ENCODE results near the gene TCHH.

TCHH gene

GRCh38 chr1:152137215-152137614 lies 22.0 kb upstream of the TCHH start:
- Histone ChIP-seq H3K4me2 (ENCODE audit: low read depth, low read length, poor library complexity, severe bottlenecking) (no peak overlapping the region), H3K9ac (ENCODE audit: low read length) (no peak overlapping the region), H3K79me2 (ENCODE audit: insufficient read depth, low read length) (no peaks in the 10 kb centered on the region), H3K27me3 (ENCODE audit: low read length) (no peaks in the 10 kb centered on the region), H3F3A (ENCODE audit: insufficient read depth) (no peaks in the 10 kb centered on the region), H3K4me3 (ENCODE audit: insufficient read depth, low read length, poor library complexity, severe bottlenecking) (no peak overlapping the region), H3K27ac (ENCODE audit: low read depth, low read length) (no peak overlapping the region), H4K20me1 (ENCODE audit: low read depth, low read length) (no peaks in the 10 kb centered on the region), H3K9me3 (ENCODE audit: insufficient read depth, low read length) (no peaks in the 10 kb centered on the region), H2AFZ (ENCODE audit: low read depth, low read length, severe bottlenecking) (no peak overlapping the region), H3K36me3 (ENCODE audit: low read length) (no peaks in the 10 kb centered on the region), H3K9me2 (replicated peaks; ENCODE audit: insufficient read depth, low read length) (no peaks in the 10 kb centered on the region)
- TF ChIP-seq EZH2phosphoT487 (conservative IDR thresholded peaks at IDR 0.05; ENCODE audit: low read length) = no peak
- TF ChIP-seq, protein P1, sequence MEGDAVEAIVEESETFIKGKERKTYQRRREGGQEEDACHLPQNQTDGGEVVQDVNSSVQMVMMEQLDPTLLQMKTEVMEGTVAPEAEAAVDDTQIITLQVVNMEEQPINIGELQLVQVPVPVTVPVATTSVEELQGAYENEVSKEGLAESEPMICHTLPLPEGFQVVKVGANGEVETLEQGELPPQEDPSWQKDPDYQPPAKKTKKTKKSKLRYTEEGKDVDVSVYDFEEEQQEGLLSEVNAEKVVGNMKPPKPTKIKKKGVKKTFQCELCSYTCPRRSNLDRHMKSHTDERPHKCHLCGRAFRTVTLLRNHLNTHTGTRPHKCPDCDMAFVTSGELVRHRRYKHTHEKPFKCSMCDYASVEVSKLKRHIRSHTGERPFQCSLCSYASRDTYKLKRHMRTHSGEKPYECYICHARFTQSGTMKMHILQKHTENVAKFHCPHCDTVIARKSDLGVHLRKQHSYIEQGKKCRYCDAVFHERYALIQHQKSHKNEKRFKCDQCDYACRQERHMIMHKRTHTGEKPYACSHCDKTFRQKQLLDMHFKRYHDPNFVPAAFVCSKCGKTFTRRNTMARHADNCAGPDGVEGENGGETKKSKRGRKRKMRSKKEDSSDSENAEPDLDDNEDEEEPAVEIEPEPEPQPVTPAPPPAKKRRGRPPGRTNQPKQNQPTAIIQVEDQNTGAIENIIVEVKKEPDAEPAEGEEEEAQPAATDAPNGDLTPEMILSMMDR (IDR thresholded peaks at IDR 0.05; ENCODE audit: insufficient read depth, low read length, poor library complexity, severe bottlenecking) = no peak

- H3K9me2 ChIP-seq (replicated peaks; ENCODE audit: insufficient read depth, low read length) = no peaks in the 10 kb centered on the region
- no peak overlapping the region for H3K9ac ChIP-seq (ENCODE audit: low read length)
- no peaks in the 10 kb centered on the region for H4K20me1 ChIP-seq (ENCODE audit: low read depth, low read length)
- no peak overlapping the region for H3K4me2 ChIP-seq (ENCODE audit: low read depth, low read length, poor library complexity, severe bottlenecking)
- H3K27ac ChIP-seq (ENCODE audit: low read depth, low read length) = no peak overlapping the region
- H3K36me3 ChIP-seq (ENCODE audit: low read length) = no peaks in the 10 kb centered on the region
- H3K27me3 ChIP-seq (ENCODE audit: low read length) = no peaks in the 10 kb centered on the region
- H3K79me2 ChIP-seq (ENCODE audit: insufficient read depth, low read length) = no peaks in the 10 kb centered on the region
- H2AFZ ChIP-seq (ENCODE audit: low read depth, low read length, severe bottlenecking) = no peak overlapping the region
- no peaks in the 10 kb centered on the region for H3F3A ChIP-seq (ENCODE audit: insufficient read depth)
- no peaks in the 10 kb centered on the region for H3K9me3 ChIP-seq (ENCODE audit: insufficient read depth, low read length)
- H3K4me3 ChIP-seq (ENCODE audit: insufficient read depth, low read length, poor library complexity, severe bottlenecking) = no peak overlapping the region
- TF ChIP-seq EZH2phosphoT487 (conservative IDR thresholded peaks at IDR 0.05; ENCODE audit: low read length) = no peak
- TF ChIP-seq, protein P1 (IDR thresholded peaks at IDR 0.05; ENCODE audit: insufficient read depth, low read length, poor library complexity, severe bottlenecking) = no peak
Measured at GRCh38 chr1:152130186-152130585, 14.9 kb upstream of the TCHH start.

- no peaks in the 10 kb centered on the region for H3K27me3 ChIP-seq (ENCODE audit: low read length)
- no peak overlapping the region for H3K4me3 ChIP-seq (ENCODE audit: insufficient read depth, low read length, poor library complexity, severe bottlenecking)
- H3K9ac ChIP-seq (ENCODE audit: low read length) = no peak overlapping the region
- H3K36me3 ChIP-seq (ENCODE audit: low read length) = no peaks in the 10 kb centered on the region
- no peak overlapping the region for H2AFZ ChIP-seq (ENCODE audit: low read depth, low read length, severe bottlenecking)
- no peaks in the 10 kb centered on the region for H3F3A ChIP-seq (ENCODE audit: insufficient read depth)
- no peaks in the 10 kb centered on the region for H3K9me2 ChIP-seq (replicated peaks; ENCODE audit: insufficient read depth, low read length)
- no peak overlapping the region for H3K4me2 ChIP-seq (ENCODE audit: low read depth, low read length, poor library complexity, severe bottlenecking)
- no peak overlapping the region for H3K27ac ChIP-seq (ENCODE audit: low read depth, low read length)
- H3K79me2 ChIP-seq (ENCODE audit: insufficient read depth, low read length) = no peaks in the 10 kb centered on the region
- no peaks in the 10 kb centered on the region for H4K20me1 ChIP-seq (ENCODE audit: low read depth, low read length)
- no peak for TF ChIP-seq EZH2phosphoT487 (conservative IDR thresholded peaks at IDR 0.05; ENCODE audit: low read length)
- TF ChIP-seq, protein P1 (IDR thresholded peaks at IDR 0.05; ENCODE audit: insufficient read depth, low read length, poor library complexity, severe bottlenecking) = no peak
- no peaks in the 10 kb centered on the region for H3K9me3 ChIP-seq (ENCODE audit: insufficient read depth, low read length)
Measured at GRCh38 chr1:152127673-152128072, 12.4 kb upstream of the TCHH start.
